Peyer's patch (tissue), 4 donors: ENCODE measurements around the gene PHPT1. TPM values are rescaled to one million over a fixed set of nuclear protein-coding genes. Genes with fewer than 3 reads are reported as not detected.
A peak's percentile ranks its signal among the peaks of the same experiment; 100 is the strongest.
"Not testable (repeated sequence)": the region's sequence is repeated elsewhere in the genome, so short reads cannot be mapped to it uniquely, and the experiment has no call there.

Experiments
- DNase-seq, 3 donors: peaks; one replicate each; pipeline ENCODE4 v3.0.0-alpha.2; 2017 to 2019
- H3K27ac ChIP-seq, 4 donors: fragments of 200-600 bp; sonication (generic); one replicate each; pipeline ENCODE4 v1.5.1; 2016 to 2019
- H3K27me3 ChIP-seq, 2 donors: fragments of 200-600 bp; sonication (generic); one replicate each; pipeline ENCODE4 v1.5.1; 2019
- H3K36me3 ChIP-seq, 3 donors: fragments of 200-600 bp; sonication (generic); one replicate each; pipeline ENCODE4 v1.5.1; 2016 to 2019
- H3K4me1 ChIP-seq, 4 donors: fragments of 200-600 bp; sonication (generic); one replicate each; pipeline ENCODE4 v1.5.1; 2016 to 2019
- H3K4me3 ChIP-seq, 4 donors: fragments of 200-600 bp; sonication (generic); 1 replicate in 3 of 4; 2 replicates in 1 of 4; pipeline ENCODE4 v1.5.1; 2016 to 2019; ENCODE audit warnings: mild to moderate bottlenecking in 1 of 4
- H3K9me3 ChIP-seq, 4 donors: fragments of 200-600 bp; sonication (generic); one replicate each; pipeline ENCODE4 v1.5.1; 2016 to 2019; ENCODE audit warnings: mild to moderate bottlenecking in 1 of 4
- CTCF ChIP-seq, 6 experiments: fragments of 450-650 bp in 4 of 6; fragments of 200-600 bp in 2 of 6; sonication (generic) in 1 of 6; IDR thresholded peaks; one replicate each; pipeline ENCODE4 v1.5.1; 2017 to 2019; ENCODE audit warnings: antibody characterized with exemption in 6 of 6, mild to moderate bottlenecking in 3 of 6, moderate library complexity in 1 of 6
- POLR2A ChIP-seq, 2 donors: fragments of 450-650 bp; IDR thresholded peaks; one replicate each; pipeline ENCODE4 v1.5.1; 2017; ENCODE audit warnings: antibody characterized with exemption in 2 of 2, mild to moderate bottlenecking in 2 of 2, moderate library complexity in 2 of 2
- total RNA-seq, 4 donors: library from RNA; depleted of rRNA; stranded (reverse); fragments of >200 nt; gene quantifications; one replicate each; pipeline ENCODE4 v1.1.0, GENCODE V29; 2016

PHPT1 gene
- total RNA-seq, 4 donors from 2014 or later, result 66.0 to 120 (median 96.5) TPM

- peaks cover 0 to 47% (median 10%) of the 10 kb centered on the region in 4 donors for H3K4me1 ChIP-seq
- H3K27me3 ChIP-seq, result no peaks in the 10 kb centered on the region
- H3K4me3 ChIP-seq, result peak overlapping the region; percentile 79 to 100 (median 92)
- peak overlapping the region; percentile 86 to 99 (median 93) for H3K27ac ChIP-seq
- TF ChIP-seq POLR2A (IDR thresholded peaks at IDR 0.05), result peak in 1 of 2 donors; percentile 53
- TF ChIP-seq CTCF (IDR thresholded peaks at IDR 0.05), result no peak
- no peaks in the 10 kb centered on the region for H3K9me3 ChIP-seq
- DNase-seq, result peak in 2 of 3 donors; percentile 52 to 74
- H3K36me3 ChIP-seq, result peaks cover 0 to 31% (median 0%) of the 10 kb centered on the region in 3 donors
These were observed 16.0 kb downstream of the PHPT1 start for GRCh38 chr9:136865041-136865767.

GRCh38 chr9:136865768-136866103, 16.5 kb downstream of the PHPT1 start:
- Histone ChIP-seq H3K4me3 (peak overlapping the region; percentile 79 to 100 (median 92)), H3K27me3 (no peaks in the 10 kb centered on the region), H3K36me3 (peaks cover 0 to 31% (median 0%) of the 10 kb centered on the region in 3 donors), H3K27ac (peak overlapping the region; percentile 86 to 99 (median 93)), H3K9me3 (no peaks in the 10 kb centered on the region), H3K4me1 (peaks cover 0 to 42% (median 10%) of the 10 kb centered on the region in 4 donors)
- TF ChIP-seq CTCF (IDR thresholded peaks at IDR 0.05) (no peak), POLR2A (IDR thresholded peaks at IDR 0.05) (no peak)
- DNase-seq, result peak in 2 of 3 donors; percentile 76 to 84

- Histone ChIP-seq H3K27ac (peak overlapping the region in 3 of 4 donors; percentile 86 to 93 (median 93)), H3K36me3 (peaks cover 0 to 19% (median 0%) of the 10 kb centered on the region in 3 donors), H3K4me1 (peaks cover 0 to 30% (median 10%) of the 10 kb centered on the region in 4 donors), H3K4me3 (peak overlapping the region; percentile 79 to 100 (median 92))
- not testable (repeated sequence) for DNase-seq, H3K9me3 ChIP-seq, H3K27me3 ChIP-seq
These were observed 17.8 kb downstream of the PHPT1 start for GRCh38 chr9:136866898-136867421.

- peak overlapping the region in 1 of 4 donors; percentile 86 for H3K27ac ChIP-seq
- TF ChIP-seq CTCF (IDR thresholded peaks at IDR 0.05) (no peak), POLR2A (IDR thresholded peaks at IDR 0.05) (no peak)
- H3K27me3 ChIP-seq, result no peaks in the 10 kb centered on the region
- H3K36me3 ChIP-seq, result peaks cover 0 to 14% (median 0%) of the 10 kb centered on the region in 3 donors
- peak in 1 of 3 donors; percentile 47 for DNase-seq
- no peak overlapping the region for H3K4me3 ChIP-seq
- peaks cover 0 to 2% (median 0%) of the 10 kb centered on the region in 4 donors for H3K9me3 ChIP-seq
- H3K4me1 ChIP-seq, result peaks cover 0 to 24% (median 10%) of the 10 kb centered on the region in 4 donors
These were observed 18.3 kb downstream of the PHPT1 start for GRCh38 chr9:136867480-136867879.

- peaks cover 0 to 23% (median 10%) of the 10 kb centered on the region in 4 donors for H3K4me1 ChIP-seq
- peaks cover 0 to 10% (median 0%) of the 10 kb centered on the region in 3 donors for H3K36me3 ChIP-seq
- no peak overlapping the region for H3K4me3 ChIP-seq
- peaks cover 0 to 5% (median 0%) of the 10 kb centered on the region in 4 donors for H3K9me3 ChIP-seq
- no peak for DNase-seq
- TF ChIP-seq POLR2A (IDR thresholded peaks at IDR 0.05) (no peak), CTCF (IDR thresholded peaks at IDR 0.05) (no peak)
- H3K27ac ChIP-seq, result no peak overlapping the region
- H3K27me3 ChIP-seq, result no peaks in the 10 kb centered on the region
These were observed 18.7 kb downstream of the PHPT1 start for GRCh38 chr9:136867917-136868316.

- Histone ChIP-seq H3K27ac (no peak overlapping the region), H3K4me3 (no peak overlapping the region), H3K36me3 (peaks cover 0 to 2% (median 0%) of the 10 kb centered on the region in 3 donors), H3K9me3 (peaks cover 0 to 5% (median 0%) of the 10 kb centered on the region in 4 donors), H3K27me3 (no peaks in the 10 kb centered on the region), H3K4me1 (peaks cover 0 to 23% (median 10%) of the 10 kb centered on the region in 4 donors)
- TF ChIP-seq POLR2A (IDR thresholded peaks at IDR 0.05) (no peak), CTCF (IDR thresholded peaks at IDR 0.05) (no peak)
- DNase-seq, result no peak
These were observed 19.4 kb downstream of the PHPT1 start for GRCh38 chr9:136868644-136869043.

GRCh38 chr9:136869611-136870010, 20.4 kb downstream of the PHPT1 start:
- peaks cover 0 to 18% (median 7%) of the 10 kb centered on the region in 4 donors for H3K4me1 ChIP-seq
- H3K27ac ChIP-seq, H3K4me3 ChIP-seq, H3K27me3 ChIP-seq, H3K9me3 ChIP-seq, H3K36me3 ChIP-seq, DNase-seq: not testable (repeated sequence)
